Measurements from ENCODE around the gene KCNG2. TPM values are rescaled to one million over a fixed set of nuclear protein-coding genes. Genes with fewer than 3 reads are reported as not detected.
A peak's percentile ranks its signal among the peaks of the same experiment; 100 is the strongest.

Gene KCNG2
- polyA plus RNA-seq, 1 of the 3 experiments (the other 2 are of a cell fraction): not detected

DNA sequence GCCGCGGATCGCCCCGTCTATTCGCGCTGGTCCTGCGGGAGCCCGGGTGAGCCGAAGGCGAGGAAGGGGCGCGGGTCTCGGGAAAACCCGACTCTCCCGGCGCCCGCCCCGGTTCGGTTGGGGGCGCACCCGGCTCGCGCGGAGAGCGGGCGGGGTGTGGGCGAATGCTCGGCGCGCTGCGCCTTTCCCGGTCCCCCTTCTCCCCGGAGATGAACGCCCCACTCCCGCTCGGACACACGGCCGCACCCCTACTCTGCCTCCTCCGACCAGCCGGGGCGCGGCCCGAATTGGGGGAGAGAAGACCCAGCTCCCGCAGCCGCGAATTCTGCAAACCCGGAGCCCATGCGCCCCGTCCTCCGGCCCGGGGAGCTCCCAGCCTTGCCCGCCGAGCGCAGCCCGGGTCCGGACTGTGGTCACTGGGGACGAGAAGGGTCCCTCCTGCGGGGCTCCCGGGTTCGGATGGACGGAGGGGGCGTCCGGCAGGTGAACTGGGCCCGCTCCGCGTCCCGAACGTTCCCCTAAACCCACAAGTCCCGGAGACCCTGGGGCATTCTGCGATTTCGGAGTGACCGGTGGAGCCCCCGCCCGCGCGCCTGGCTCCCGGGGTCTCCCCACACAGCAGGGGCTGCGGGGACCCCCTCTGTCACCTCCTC is 734 bp downstream of the KCNG2 start:
- no peak overlapping the region for H3K9ac ChIP-seq
- H3K4me2 ChIP-seq: no peak overlapping the region
- no peaks in the 10 kb centered on the region for H3K4me1 ChIP-seq (ENCODE audit: control insufficient read depth in 1 of 2, insufficient read depth in 2 of 2, low read depth in 1 of 2, low read length in 1 of 2)
- WGBS (ENCODE audit: low lambda C conversion rate): under 1% methylated on average over 17 of the region's 78 CpGs
- ChIA-PET POLR2A (no interaction called here), CTCF (no interaction called here)
- H3K9me2 ChIP-seq: no peaks in the 10 kb centered on the region
- H3F3A ChIP-seq (replicated peaks; ENCODE audit: insufficient read depth): no peaks in the 10 kb centered on the region
- no peaks in the 10 kb centered on the region for H4K20me1 ChIP-seq (ENCODE audit: insufficient read depth)
- no peak for DNase-seq
- TF ChIP-seq JUND (IDR thresholded peaks at IDR 0.05): no peak
- TF ChIP-seq SMC3 (IDR thresholded peaks at IDR 0.05; ENCODE audit: low read depth, low read length): no peak
- peak; percentile 84; the same call in 1 of the 2 replicates for TF ChIP-seq EZH2phosphoT487 (IDR thresholded peaks at IDR 0.05; ENCODE audit: borderline replicate concordance, low read depth)
- no peak for TF ChIP-seq RFX5 (IDR thresholded peaks at IDR 0.05; ENCODE audit: low read length)
- TF ChIP-seq, protein P1, sequence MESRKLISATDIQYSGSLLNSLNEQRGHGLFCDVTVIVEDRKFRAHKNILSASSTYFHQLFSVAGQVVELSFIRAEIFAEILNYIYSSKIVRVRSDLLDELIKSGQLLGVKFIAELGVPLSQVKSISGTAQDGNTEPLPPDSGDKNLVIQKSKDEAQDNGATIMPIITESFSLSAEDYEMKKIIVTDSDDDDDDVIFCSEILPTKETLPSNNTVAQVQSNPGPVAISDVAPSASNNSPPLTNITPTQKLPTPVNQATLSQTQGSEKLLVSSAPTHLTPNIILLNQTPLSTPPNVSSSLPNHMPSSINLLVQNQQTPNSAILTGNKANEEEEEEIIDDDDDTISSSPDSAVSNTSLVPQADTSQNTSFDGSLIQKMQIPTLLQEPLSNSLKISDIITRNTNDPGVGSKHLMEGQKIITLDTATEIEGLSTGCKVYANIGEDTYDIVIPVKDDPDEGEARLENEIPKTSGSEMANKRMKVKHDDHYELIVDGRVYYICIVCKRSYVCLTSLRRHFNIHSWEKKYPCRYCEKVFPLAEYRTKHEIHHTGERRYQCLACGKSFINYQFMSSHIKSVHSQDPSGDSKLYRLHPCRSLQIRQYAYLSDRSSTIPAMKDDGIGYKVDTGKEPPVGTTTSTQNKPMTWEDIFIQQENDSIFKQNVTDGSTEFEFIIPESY (IDR thresholded peaks at IDR 0.05; ENCODE audit: borderline replicate concordance, low read depth): no peak
- H3K27ac ChIP-seq (ENCODE audit: low read depth in 2 of 2, low read length in 1 of 2): no peak overlapping the region
- H3K9me3 ChIP-seq: no peaks in the 10 kb centered on the region
- no peaks in the 10 kb centered on the region for H3K79me2 ChIP-seq (ENCODE audit: insufficient read depth)
- no peak overlapping the region for H2AFZ ChIP-seq (ENCODE audit: low read depth)
- peaks cover 77% of the 10 kb centered on the region for H3K27me3 ChIP-seq (ENCODE audit: insufficient read depth)
- no peaks in the 10 kb centered on the region for H3K36me3 ChIP-seq (replicated peaks in 1 of 2; ENCODE audit: control insufficient read depth in 1 of 2, insufficient read depth in 2 of 2, low read length in 1 of 2)
- no peak overlapping the region for H3K4me3 ChIP-seq (ENCODE audit: low read depth in 2 of 2, low read length in 1 of 2)

DNA sequence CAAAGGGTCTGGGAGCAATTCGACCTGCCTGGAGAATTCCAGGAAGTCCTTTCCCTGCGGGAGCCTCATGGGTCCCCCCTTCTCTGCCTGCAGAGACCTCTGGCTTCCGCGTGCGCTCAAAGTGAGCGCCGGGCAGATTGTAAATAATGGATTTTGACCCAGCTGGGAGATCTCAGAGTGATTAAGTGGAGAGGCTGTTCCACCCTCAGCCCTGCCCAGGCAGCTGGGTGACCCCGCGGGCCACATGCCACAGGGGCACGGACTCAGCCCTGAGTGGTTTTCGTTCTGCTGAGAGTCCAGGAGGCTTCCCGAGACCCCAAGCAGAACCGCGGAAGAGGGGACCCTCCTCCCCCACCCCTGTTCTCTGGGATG is 1.2 kb downstream of the KCNG2 start:
- no peak overlapping the region for H3K4me3 ChIP-seq (ENCODE audit: low read depth in 2 of 2, low read length in 1 of 2)
- no peak overlapping the region for H3K9ac ChIP-seq
- no peak overlapping the region for H2AFZ ChIP-seq (ENCODE audit: low read depth)
- H3F3A ChIP-seq (replicated peaks; ENCODE audit: insufficient read depth): no peaks in the 10 kb centered on the region
- no peaks in the 10 kb centered on the region for H3K9me3 ChIP-seq
- H3K4me2 ChIP-seq: no peak overlapping the region
- H4K20me1 ChIP-seq (ENCODE audit: insufficient read depth): no peaks in the 10 kb centered on the region
- H3K27ac ChIP-seq (ENCODE audit: low read depth in 2 of 2, low read length in 1 of 2): no peak overlapping the region
- H3K27me3 ChIP-seq (ENCODE audit: insufficient read depth): peaks cover 82% of the 10 kb centered on the region
- no peaks in the 10 kb centered on the region for H3K9me2 ChIP-seq
- H3K79me2 ChIP-seq (ENCODE audit: insufficient read depth): no peaks in the 10 kb centered on the region
- POLR2A ChIA-PET: no interaction called here
- DNase-seq: no peak
- H3K36me3 ChIP-seq (replicated peaks in 1 of 2; ENCODE audit: control insufficient read depth in 1 of 2, insufficient read depth in 2 of 2, low read length in 1 of 2): no peaks in the 10 kb centered on the region
- CTCF ChIA-PET: no interaction called here
- 0% methylated on average over 3 of the region's 14 CpGs for WGBS (ENCODE audit: low lambda C conversion rate)
- no peaks in the 10 kb centered on the region for H3K4me1 ChIP-seq (ENCODE audit: control insufficient read depth in 1 of 2, insufficient read depth in 2 of 2, low read depth in 1 of 2, low read length in 1 of 2)
- no peak for TF ChIP-seq GABPA (IDR thresholded peaks at IDR 0.05; ENCODE audit: low read depth)
- TF ChIP-seq ELF1 (IDR thresholded peaks at IDR 0.05): no peak
- TF ChIP-seq MXI1 (IDR thresholded peaks at IDR 0.05; ENCODE audit: low read depth, low read length): no peak
- no peak for TF ChIP-seq FOXM1 (IDR thresholded peaks at IDR 0.05; ENCODE audit: low read depth)
- no peak for TF ChIP-seq TEAD4 (IDR thresholded peaks at IDR 0.05; ENCODE audit: borderline replicate concordance, insufficient read depth)
- TF ChIP-seq NRF1 (IDR thresholded peaks at IDR 0.05; ENCODE audit: low read depth, low read length): no peak

Data from SK-N-SH (cell line).